ENCODE data around the gene SLC13A2.

DNA sequence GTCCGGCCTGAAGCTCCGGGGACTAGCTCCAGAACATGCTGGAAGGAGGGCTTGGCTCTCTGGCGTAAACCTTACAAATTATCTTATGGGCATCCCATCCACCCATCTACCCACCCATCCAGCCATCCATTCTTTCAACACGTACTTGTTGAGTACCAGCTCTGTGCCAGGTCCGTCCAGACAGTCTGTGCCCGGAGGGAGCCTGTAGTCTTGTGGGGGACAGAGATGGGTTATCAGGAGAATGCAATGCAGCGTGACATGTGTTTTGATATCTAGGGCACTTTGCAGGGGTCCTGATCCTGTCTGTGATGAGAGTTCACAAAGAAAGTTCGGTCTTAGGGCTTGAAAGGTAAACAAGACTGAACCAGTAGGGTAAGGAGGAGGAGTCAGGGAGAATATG lies 4.1 kb upstream of the SLC13A2 start:
- TF ChIP-seq, protein P1, sequence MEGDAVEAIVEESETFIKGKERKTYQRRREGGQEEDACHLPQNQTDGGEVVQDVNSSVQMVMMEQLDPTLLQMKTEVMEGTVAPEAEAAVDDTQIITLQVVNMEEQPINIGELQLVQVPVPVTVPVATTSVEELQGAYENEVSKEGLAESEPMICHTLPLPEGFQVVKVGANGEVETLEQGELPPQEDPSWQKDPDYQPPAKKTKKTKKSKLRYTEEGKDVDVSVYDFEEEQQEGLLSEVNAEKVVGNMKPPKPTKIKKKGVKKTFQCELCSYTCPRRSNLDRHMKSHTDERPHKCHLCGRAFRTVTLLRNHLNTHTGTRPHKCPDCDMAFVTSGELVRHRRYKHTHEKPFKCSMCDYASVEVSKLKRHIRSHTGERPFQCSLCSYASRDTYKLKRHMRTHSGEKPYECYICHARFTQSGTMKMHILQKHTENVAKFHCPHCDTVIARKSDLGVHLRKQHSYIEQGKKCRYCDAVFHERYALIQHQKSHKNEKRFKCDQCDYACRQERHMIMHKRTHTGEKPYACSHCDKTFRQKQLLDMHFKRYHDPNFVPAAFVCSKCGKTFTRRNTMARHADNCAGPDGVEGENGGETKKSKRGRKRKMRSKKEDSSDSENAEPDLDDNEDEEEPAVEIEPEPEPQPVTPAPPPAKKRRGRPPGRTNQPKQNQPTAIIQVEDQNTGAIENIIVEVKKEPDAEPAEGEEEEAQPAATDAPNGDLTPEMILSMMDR (IDR thresholded peaks at IDR 0.05): no peak
- no peak for TF ChIP-seq EZH2 (IDR thresholded peaks at IDR 0.05)
- no peak for TF ChIP-seq EZH2phosphoT487 (IDR thresholded peaks at IDR 0.05)

Data from neural progenitor cell (in vitro differentiated cells).